Measurements from ENCODE around the gene ITM2B.

DNA sequence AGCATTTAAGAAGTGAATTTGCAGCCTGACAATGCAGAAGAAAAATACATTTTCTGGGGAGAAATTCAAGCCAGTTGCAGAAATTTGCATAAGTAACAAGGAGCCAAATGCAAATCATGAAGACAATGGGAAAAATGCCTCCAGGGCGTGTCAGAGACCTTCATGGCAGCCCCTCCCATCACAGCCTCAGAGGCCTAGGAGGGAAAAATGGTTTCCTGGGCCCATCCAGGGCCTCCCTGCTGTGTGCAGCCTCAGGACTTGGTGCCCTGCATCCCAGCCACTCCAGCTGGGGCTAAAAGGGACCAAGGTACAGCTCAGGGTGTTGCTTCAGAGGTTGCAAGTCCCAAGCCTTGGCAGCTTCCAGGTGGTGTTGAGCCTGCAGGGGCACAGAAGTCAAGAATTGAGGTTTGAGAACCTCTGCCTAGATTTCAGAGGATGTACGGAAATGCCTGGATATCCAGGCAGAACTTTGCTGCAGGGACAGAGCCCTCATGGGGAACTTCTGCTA is 16.7 kb upstream of the ITM2B start:
- TF ChIP-seq CTCF (conservative IDR thresholded peaks at IDR 0.05; ENCODE audit: low read depth, low read length) = no peak
- TF ChIP-seq EZH2 (IDR thresholded peaks at IDR 0.05; ENCODE audit: low read length, unreplicated experiment) = no peak
- no peak for TF ChIP-seq EZH2phosphoT487 (IDR thresholded peaks at IDR 0.05; ENCODE audit: borderline replicate concordance, low read length)
